GM19043 (cell line): ENCODE measurements around the gene CENPH.
"Not testable (repeated sequence)": the region's sequence is repeated elsewhere in the genome, so short reads cannot be mapped to it uniquely, and the experiment has no call there.

ENCODE experiments used
- ATAC-seq: cut with Tn5 transposase; IDR thresholded peaks from one replicate; pipeline ENCODE4 v1.9.1; 2021; ENCODE audit warnings: low read depth; ENCODE audit not compliant: unreplicated experiment

Gene CENPH

DNA sequence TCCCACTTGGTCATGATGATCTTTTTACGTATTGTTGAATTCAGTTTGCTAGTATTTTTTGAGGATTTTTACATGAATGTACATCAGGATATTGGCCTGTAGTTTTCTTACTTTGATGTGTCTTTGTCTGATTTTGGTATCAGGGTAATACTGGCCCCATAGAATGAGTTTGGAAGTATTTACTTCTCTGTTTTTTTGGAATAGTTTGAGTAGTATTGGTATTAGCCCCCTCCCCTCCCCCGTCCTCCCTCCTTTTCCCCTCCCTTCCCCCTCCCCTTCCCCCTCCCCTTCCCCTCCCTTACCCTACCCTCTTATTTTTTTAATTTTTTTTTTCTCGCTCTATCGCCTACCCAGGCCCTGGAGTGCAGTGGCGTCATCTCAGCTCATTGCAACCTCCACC is 55.6 kb downstream of the CENPH start:
- no peak for ATAC-seq

DNA sequence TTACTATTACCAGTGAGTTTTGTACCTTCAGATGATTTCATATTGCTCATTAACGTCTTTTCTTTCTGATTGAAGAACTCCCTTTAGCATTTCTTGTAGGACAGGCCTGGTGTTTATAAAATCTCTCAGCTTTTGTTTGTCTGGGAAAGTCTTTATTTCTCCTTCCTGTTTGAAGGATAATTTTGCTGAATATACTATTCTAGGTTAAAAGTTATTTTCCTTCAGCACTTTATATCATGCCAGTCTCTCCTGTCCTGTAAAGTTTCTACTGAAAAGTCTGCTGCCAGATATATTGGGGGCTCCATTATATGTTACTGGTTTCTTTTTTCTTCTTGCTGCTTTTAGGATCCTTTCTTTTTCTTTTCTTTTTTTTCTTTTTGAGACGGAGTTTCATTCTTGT is 58.6 kb downstream of the CENPH start:
- ATAC-seq: no peak

DNA sequence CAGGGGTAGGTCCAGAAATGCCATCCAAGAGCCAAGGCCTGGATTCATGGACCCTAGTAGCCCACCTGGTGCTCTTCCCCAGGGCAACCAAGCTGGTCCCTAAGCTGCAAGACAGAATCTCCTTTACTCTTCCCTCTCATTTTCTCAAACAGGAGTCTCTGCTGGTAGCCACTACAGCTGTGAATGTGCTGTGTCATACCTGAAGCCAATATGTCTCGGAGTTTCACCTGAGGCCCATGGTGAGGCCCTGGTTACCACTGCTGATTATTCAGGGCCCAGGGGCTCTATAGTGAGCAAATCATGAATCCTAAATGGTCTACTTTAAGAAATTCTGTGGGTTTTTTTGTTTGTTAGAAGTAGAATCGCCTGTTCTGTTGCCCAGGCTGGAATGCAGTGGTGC is 61.2 kb downstream of the CENPH start:
- no peak for ATAC-seq

DNA sequence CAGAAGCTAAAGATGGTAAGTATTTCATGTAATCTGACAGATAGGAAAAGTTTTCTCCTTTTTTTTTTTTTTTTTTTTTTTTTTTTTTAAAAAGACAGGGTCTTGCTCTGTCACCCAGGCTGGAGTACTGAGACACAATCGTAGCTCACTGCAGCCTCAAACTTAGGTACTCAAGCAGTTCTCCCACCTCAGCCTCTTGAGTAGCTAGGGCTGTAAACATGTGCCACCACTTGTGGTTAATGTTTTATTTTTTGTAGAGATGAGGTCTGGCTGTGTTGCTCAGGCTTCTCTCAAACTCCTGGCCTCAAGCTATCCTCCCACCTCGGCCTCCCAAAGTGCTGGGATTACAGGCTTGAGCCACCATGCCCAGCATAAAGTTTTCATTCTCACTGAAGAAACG is 63.1 kb downstream of the CENPH start:
- ATAC-seq: no peak

DNA sequence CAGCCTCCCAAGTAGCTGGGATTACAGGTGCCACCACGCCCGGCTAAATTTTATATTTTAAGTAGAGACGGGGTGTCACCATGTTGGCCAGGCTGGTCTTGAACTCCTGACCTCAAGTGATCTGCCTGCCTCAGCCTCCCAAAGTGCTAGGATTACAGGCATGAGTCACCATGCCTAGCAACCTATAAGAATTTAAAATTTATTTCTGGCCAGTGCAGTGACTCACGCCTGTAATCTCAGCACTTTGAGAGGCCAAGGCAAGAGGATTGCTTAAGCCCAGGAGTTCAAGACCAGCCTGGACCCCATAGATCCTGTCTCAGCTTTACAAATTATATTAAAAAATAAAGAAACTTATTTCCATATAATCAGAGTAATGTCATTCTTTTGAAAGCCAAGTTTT is 66.6 kb downstream of the CENPH start:
- not testable (repeated sequence) for ATAC-seq

DNA sequence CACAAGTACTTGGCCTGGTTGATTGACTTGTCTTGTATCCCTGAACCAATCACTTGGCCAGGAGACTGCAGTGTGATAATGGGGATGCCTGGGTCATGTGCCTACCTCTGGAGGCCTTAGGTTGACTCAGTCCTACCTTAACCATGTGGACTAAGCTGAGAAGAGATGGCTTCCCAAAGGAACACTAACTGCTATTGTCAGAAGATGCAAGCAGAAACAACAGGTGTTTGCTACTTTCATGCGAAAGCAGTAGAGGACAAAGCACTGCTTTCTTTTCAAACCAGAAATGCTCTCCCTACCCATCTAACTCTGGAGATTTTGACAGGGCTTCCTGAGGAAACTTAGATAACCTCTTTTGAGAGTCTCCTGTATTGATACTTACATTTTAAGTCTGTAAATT is 68.2 kb downstream of the CENPH start:
- no peak for ATAC-seq
